IMR-90 (cell line): ENCODE data around the gene CGREF1. TPM values are rescaled to one million over a fixed set of nuclear protein-coding genes. Genes with fewer than 3 reads are reported as not detected.

Experiments
- ATAC-seq: fragments of 200-7000 bp; cut with Tn5 transposase; 2 replicates; pipeline ENCODE4 v1.9.1; 2020; ENCODE audit warnings: low read depth, mild to moderate bottlenecking, moderate library complexity
- BruUV-seq: library from RNA; stranded (reverse); fragments of 400-500 nt; replicated peaks from 2 replicates; lab custom pipeline; 2021; lab: Mats Ljungman, UMichigan
- CTCF ChIA-PET: fragments of 300-600 bp; formaldehyde crosslinking; extraction: SDS; loops from one replicate; lab custom pipeline; 2021; ENCODE audit warnings: antibody characterized with exemption; lab: Yijun Ruan, JAX
- POLR2A ChIA-PET: fragments of 300-600 bp; sonication (Branson Sonifier 250); formaldehyde crosslinking; loops from one replicate; lab custom pipeline; 2022; ENCODE audit warnings: antibody characterized with exemption; ENCODE audit not compliant: unreplicated experiment; lab: Charles Lee
- DNase-seq: peaks from one replicate; pipeline ENCODE4 v3.0.0; 2013
- H2AFZ ChIP-seq: replicated peaks from 2 replicates; pipeline ENCODE3; 2013; ENCODE audit warnings: low read length, mild to moderate bottlenecking; ENCODE audit not compliant: poor library complexity
- H2AK5ac ChIP-seq: 2 replicates; pipeline ENCODE4 v1.6.1; 2013; ENCODE audit warnings: low read depth, low read length, inconsistent platforms
- H2AK9ac ChIP-seq: replicated peaks from 2 replicates; pipeline ENCODE3; 2013; ENCODE audit warnings: mild to moderate bottlenecking, low read depth, low read length, moderate library complexity; ENCODE audit not compliant: poor library complexity
- H2BK120ac ChIP-seq: 2 replicates; pipeline ENCODE4 v1.6.1; 2013; ENCODE audit warnings: low read depth, low read length, inconsistent platforms
- H2BK15ac ChIP-seq: 3 replicates; pipeline ENCODE4 v1.6.1; 2013; ENCODE audit warnings: low read depth, low read length, inconsistent platforms
- H2BK20ac ChIP-seq: 2 replicates; pipeline ENCODE4 v1.6.1; 2013; ENCODE audit warnings: low read depth, mild to moderate bottlenecking, inconsistent platforms, low read length, moderate library complexity
- H2BK5ac ChIP-seq: 2 replicates; pipeline ENCODE4 v1.6.1; 2013; ENCODE audit warnings: mild to moderate bottlenecking, low read depth, low read length, inconsistent platforms; ENCODE audit not compliant: poor library complexity, severe bottlenecking
- H3K14ac ChIP-seq: replicated peaks from 2 replicates; pipeline ENCODE4 v1.6.1; 2013; ENCODE audit warnings: low read depth, low read length, inconsistent platforms
- H3K18ac ChIP-seq: 2 replicates; pipeline ENCODE4 v1.6.1; 2013; ENCODE audit warnings: low read depth, low read length, control low read depth
- H3K23ac ChIP-seq: 2 replicates; pipeline ENCODE4 v1.6.1; 2013; ENCODE audit warnings: low read depth, low read length, inconsistent platforms
- H3K27ac ChIP-seq: 2 replicates; pipeline ENCODE4 v1.5.1; 2013; ENCODE audit warnings: mild to moderate bottlenecking, control low read depth, low read length; ENCODE audit not compliant: insufficient read depth
- H3K27me3 ChIP-seq: 2 replicates; pipeline ENCODE4 v1.6.1; 2013; ENCODE audit warnings: low read length; ENCODE audit not compliant: control insufficient read depth, insufficient read depth
- H3K36me3 ChIP-seq: 2 replicates; pipeline ENCODE4 v1.6.1; 2013; ENCODE audit warnings: low read length, mixed read lengths; ENCODE audit not compliant: control insufficient read depth, insufficient read depth
- H3K4ac ChIP-seq: 2 replicates; pipeline ENCODE4 v1.6.1; 2013; ENCODE audit warnings: low read depth, low read length, inconsistent platforms
- H3K4me1 ChIP-seq: 2 replicates; pipeline ENCODE4 v1.6.1; 2013; ENCODE audit warnings: low read length, mixed read lengths; ENCODE audit not compliant: control insufficient read depth, insufficient read depth
- H3K4me2 ChIP-seq: 2 replicates; pipeline ENCODE4 v1.6.1; 2013; ENCODE audit warnings: low read depth, mild to moderate bottlenecking, control low read depth, low read length, moderate library complexity
- H3K4me3 ChIP-seq: 2 replicates; pipeline ENCODE4 v1.5.1; 2013; ENCODE audit warnings: low read depth, mild to moderate bottlenecking, control low read depth, low read length, moderate library complexity; ENCODE audit not compliant: insufficient read depth
- H3K56ac ChIP-seq: 2 replicates; pipeline ENCODE4 v1.6.1; 2013; ENCODE audit warnings: low read length, inconsistent platforms; ENCODE audit not compliant: insufficient read depth; ENCODE audit errors: extremely low read depth
- H3K79me1 ChIP-seq, 2 experiments: 2 replicates each; pipeline ENCODE4 v1.6.1; 2013; ENCODE audit warnings: low read length in 2 of 2, inconsistent platforms in 1 of 2, low read depth in 1 of 2
- H3K9ac ChIP-seq: 2 replicates; pipeline ENCODE4 v1.6.1; 2013; ENCODE audit warnings: low read depth, low read length, control low read depth
- H3K9me1 ChIP-seq: 2 replicates; pipeline ENCODE4 v1.6.1; 2013; ENCODE audit warnings: low read length, inconsistent platforms; ENCODE audit not compliant: insufficient read depth
- H3K9me3 ChIP-seq: 2 replicates; pipeline ENCODE4 v1.6.1; 2013; ENCODE audit warnings: low read length; ENCODE audit not compliant: control insufficient read depth, insufficient read depth
- H4K20me1 ChIP-seq: 2 replicates; pipeline ENCODE4 v1.6.1; 2013; ENCODE audit warnings: low read length, inconsistent platforms; ENCODE audit not compliant: insufficient read depth
- H4K5ac ChIP-seq: 2 replicates; pipeline ENCODE4 v1.6.1; 2013; ENCODE audit warnings: mild to moderate bottlenecking, low read depth, low read length, control low read depth
- H4K8ac ChIP-seq, 2 experiments: 2 replicates each; pipeline ENCODE4 v1.6.1; 2013; ENCODE audit warnings: low read depth in 2 of 2, low read length in 2 of 2, control low read depth in 1 of 2, inconsistent platforms in 1 of 2
- H4K91ac ChIP-seq: 2 replicates; pipeline ENCODE4 v1.6.1; 2013; ENCODE audit warnings: low read depth, low read length, inconsistent platforms; ENCODE audit not compliant: insufficient read depth
- BHLHE40 ChIP-seq: fragments of 150-350 bp; IDR thresholded peaks from 2 replicates; pipeline ENCODE4 v1.6.1; 2016; ENCODE audit warnings: mild to moderate bottlenecking, low read depth, low read length
- CEBPB ChIP-seq: IDR thresholded peaks from 2 replicates; pipeline ENCODE4 v1.6.1; 2012; ENCODE audit warnings: low read depth, low read length, improper control_type of control experiment
- CHD1 ChIP-seq: IDR thresholded peaks from 2 replicates; pipeline ENCODE4 v1.6.1; 2012; ENCODE audit warnings: low read depth, low read length, improper control_type of control experiment
- FOS ChIP-seq: fragments of 150-350 bp; IDR thresholded peaks from 2 replicates; pipeline ENCODE4 v1.6.1; 2016; ENCODE audit warnings: low read depth, low read length
- MAFK ChIP-seq: IDR thresholded peaks from 2 replicates; pipeline ENCODE4 v1.6.1; 2012; ENCODE audit warnings: low read depth, low read length, improper control_type of control experiment
- MXI1 ChIP-seq: IDR thresholded peaks from 2 replicates; pipeline ENCODE4 v1.6.1; 2012; ENCODE audit warnings: low read depth, mild to moderate bottlenecking, low read length, moderate library complexity, borderline replicate concordance
- NFE2L2 ChIP-seq: fragments of 150-350 bp; IDR thresholded peaks from 2 replicates; pipeline ENCODE4 v1.6.1; 2016; ENCODE audit warnings: low read depth, mild to moderate bottlenecking, low read length
- POLR2A ChIP-seq: IDR thresholded peaks from 2 replicates; pipeline ENCODE4 v1.6.1; 2012; ENCODE audit warnings: mild to moderate bottlenecking, low read depth, low read length
- RAD21 ChIP-seq: IDR thresholded peaks from 2 replicates; pipeline ENCODE4 v1.6.1; 2012; ENCODE audit warnings: low read length, improper control_type of control experiment
- RCOR1 ChIP-seq: IDR thresholded peaks from 2 replicates; pipeline ENCODE4 v1.6.1; 2012; ENCODE audit warnings: mild to moderate bottlenecking, low read length, improper control_type of control experiment; ENCODE audit not compliant: insufficient replicate concordance
- SMC3 ChIP-seq: fragments of 150-350 bp; IDR thresholded peaks from 2 replicates; pipeline ENCODE4 v1.6.1; 2016; ENCODE audit warnings: low read depth, mild to moderate bottlenecking, antibody characterized with exemption, low read length, moderate library complexity
- WGBS, 2 experiments: methylation state at CpG; one replicate each; pipeline versions ENCODE4 v1.1.5 to v1.1.7; 2013; ENCODE audit warnings: missing lambda C conversion rate in 2 of 2; ENCODE audit not compliant: insufficient read length in 1 of 2; ENCODE audit errors: extremely low coverage in 2 of 2; 5-methylcytosine and 5-hydroxymethylcytosine counted together
- dilution Hi-C: fragments of 300-500 bp; cut with HindIII; formaldehyde crosslinking; loops from one replicate; pipeline ENCODE4 v1.14.3; 2018; ENCODE audit warnings: low sequenced_read_pairs; ENCODE audit not compliant: unreplicated experiment
- in situ Hi-C: fragments of 300-500 bp; cut with MboI; formaldehyde crosslinking; loops from 3 replicates; pipeline ENCODE4 v1.14.3; 2019; ENCODE audit warnings: low sequenced_read_pairs, inconsistent platforms, mixed read lengths
- intact Hi-C: fragments of 100-400 bp; cut with micrococcal nuclease; formaldehyde crosslinking; loops from 2 replicates; pipeline ENCODE4 v1.10.0; 2022
- polyA plus RNA-seq, 3 experiments: library from polyadenylated mRNA; depleted of rRNA; stranded (reverse); fragments of >200 nt; gene quantifications; 2 replicates each; pipeline ENCODE4 v1.2.3, GENCODE V29; 2012; ENCODE audit warnings: low replicate concordance in 1 of 3
- total RNA-seq: library from RNA; depleted of rRNA; stranded (reverse); fragments of >200 nt; gene quantifications from 2 replicates; pipeline ENCODE4 v1.2.3, GENCODE V29; 2012
- TF ChIP-seq, protein P1 (sequence below): fragments of 150-350 bp; IDR thresholded peaks from 2 replicates; pipeline ENCODE4 v1.6.1; 2017; ENCODE audit warnings: mild to moderate bottlenecking, antibody characterized with exemption, low read length, low read depth
- TF ChIP-seq, protein P2 (sequence below): conservative IDR thresholded peaks from 2 replicates; pipeline ENCODE4 v1.5.1; 2012; ENCODE audit warnings: mild to moderate bottlenecking, low read depth, low read length, improper control_type of control experiment
- TF ChIP-seq, protein P3 (sequence below): fragments of 150-350 bp; IDR thresholded peaks from 2 replicates; pipeline ENCODE4 v1.6.1; 2016; ENCODE audit warnings: low read depth, mild to moderate bottlenecking, low read length, moderate library complexity, borderline replicate concordance

CGREF1 gene
- total and polyA plus RNA-seq, 2 of the 4 experiments (the other 2 are of a cell fraction) = 0.54 to 1.3 TPM

DNA sequence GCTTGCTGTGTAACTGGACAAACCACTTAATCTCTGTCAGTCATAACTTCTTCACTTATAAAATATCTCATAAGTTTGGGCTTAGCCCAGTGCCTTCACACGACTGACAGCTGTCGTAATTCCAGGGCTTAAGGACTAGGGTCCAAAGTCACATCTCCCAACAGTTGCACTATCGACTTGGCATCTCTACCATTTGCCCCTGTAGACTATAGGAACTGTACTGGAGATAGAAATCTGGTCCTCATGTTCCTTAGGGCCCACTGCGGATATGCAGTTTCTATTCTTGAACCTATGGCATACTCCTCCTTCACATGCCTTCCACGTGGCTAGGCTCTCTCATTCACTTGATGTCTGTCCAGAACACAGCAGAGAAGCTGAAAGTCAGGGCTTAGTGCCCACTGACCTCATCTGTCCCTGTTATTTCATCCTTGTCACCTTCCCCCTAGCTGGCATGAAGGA is 7.4 kb upstream of the CGREF1 start:
- no TSS peak for BruUV-seq
- Histone ChIP-seq H3K9ac (no peak overlapping the region), H4K20me1 (peaks cover 3% of the 10 kb centered on the region), H4K91ac (no peak overlapping the region), H3K4me3 (no peak overlapping the region), H3K9me3 (no peaks in the 10 kb centered on the region), H3K14ac (no peak overlapping the region), H2BK15ac (no peak overlapping the region), H3K36me3 (peaks cover 17% of the 10 kb centered on the region; the same call in 1 of the 2 replicates), H3K56ac (no peak overlapping the region), H2AFZ (no peak overlapping the region), H2AK5ac (no peak overlapping the region), H3K9me1 (0 out of 2 replicates have a peak, but pooled peaks cover 4% of the 10 kb centered on the region), H2AK9ac (no peak overlapping the region), H3K27me3 (peaks cover 25% of the 10 kb centered on the region), H4K8ac (no peak overlapping the region), H3K4ac (no peak overlapping the region), H4K5ac (no peak overlapping the region), H2BK5ac (no peak overlapping the region), H3K18ac (no peak overlapping the region), H3K79me1 (no peaks in the 10 kb centered on the region), H3K23ac (no peak overlapping the region), H3K4me2 (no peak overlapping the region), H2BK20ac (no peak overlapping the region), H3K4me1 (peaks cover 1% of the 10 kb centered on the region; the same call in 1 of the 2 replicates), H2BK120ac (no peak overlapping the region), H3K27ac (no peak overlapping the region)
- dilution Hi-C loops = no loop called here
- TF ChIP-seq RCOR1 = no peak
- no peak for TF ChIP-seq POLR2A
- TF ChIP-seq FOS = no peak
- TF ChIP-seq, protein P1, sequence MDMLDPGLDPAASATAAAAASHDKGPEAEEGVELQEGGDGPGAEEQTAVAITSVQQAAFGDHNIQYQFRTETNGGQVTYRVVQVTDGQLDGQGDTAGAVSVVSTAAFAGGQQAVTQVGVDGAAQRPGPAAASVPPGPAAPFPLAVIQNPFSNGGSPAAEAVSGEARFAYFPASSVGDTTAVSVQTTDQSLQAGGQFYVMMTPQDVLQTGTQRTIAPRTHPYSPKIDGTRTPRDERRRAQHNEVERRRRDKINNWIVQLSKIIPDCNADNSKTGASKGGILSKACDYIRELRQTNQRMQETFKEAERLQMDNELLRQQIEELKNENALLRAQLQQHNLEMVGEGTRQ = no peak
- TF ChIP-seq, protein P2, sequence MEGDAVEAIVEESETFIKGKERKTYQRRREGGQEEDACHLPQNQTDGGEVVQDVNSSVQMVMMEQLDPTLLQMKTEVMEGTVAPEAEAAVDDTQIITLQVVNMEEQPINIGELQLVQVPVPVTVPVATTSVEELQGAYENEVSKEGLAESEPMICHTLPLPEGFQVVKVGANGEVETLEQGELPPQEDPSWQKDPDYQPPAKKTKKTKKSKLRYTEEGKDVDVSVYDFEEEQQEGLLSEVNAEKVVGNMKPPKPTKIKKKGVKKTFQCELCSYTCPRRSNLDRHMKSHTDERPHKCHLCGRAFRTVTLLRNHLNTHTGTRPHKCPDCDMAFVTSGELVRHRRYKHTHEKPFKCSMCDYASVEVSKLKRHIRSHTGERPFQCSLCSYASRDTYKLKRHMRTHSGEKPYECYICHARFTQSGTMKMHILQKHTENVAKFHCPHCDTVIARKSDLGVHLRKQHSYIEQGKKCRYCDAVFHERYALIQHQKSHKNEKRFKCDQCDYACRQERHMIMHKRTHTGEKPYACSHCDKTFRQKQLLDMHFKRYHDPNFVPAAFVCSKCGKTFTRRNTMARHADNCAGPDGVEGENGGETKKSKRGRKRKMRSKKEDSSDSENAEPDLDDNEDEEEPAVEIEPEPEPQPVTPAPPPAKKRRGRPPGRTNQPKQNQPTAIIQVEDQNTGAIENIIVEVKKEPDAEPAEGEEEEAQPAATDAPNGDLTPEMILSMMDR = no peak
- no peak for TF ChIP-seq NFE2L2
- TF ChIP-seq RAD21 = no peak
- TF ChIP-seq BHLHE40 = no peak
- TF ChIP-seq CEBPB = no peak
- TF ChIP-seq MXI1 = no peak
- TF ChIP-seq MAFK = no peak
- TF ChIP-seq SMC3 = no peak
- TF ChIP-seq, protein P3, sequence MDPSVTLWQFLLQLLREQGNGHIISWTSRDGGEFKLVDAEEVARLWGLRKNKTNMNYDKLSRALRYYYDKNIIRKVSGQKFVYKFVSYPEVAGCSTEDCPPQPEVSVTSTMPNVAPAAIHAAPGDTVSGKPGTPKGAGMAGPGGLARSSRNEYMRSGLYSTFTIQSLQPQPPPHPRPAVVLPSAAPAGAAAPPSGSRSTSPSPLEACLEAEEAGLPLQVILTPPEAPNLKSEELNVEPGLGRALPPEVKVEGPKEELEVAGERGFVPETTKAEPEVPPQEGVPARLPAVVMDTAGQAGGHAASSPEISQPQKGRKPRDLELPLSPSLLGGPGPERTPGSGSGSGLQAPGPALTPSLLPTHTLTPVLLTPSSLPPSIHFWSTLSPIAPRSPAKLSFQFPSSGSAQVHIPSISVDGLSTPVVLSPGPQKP = no peak
- TF ChIP-seq CHD1 = no peak
- POLR2A ChIA-PET = no interaction called here
- WGBS, 2 experiments = no CpG with 5 or more reads among the region's 5 CpGs
- no peak for ATAC-seq
- DNase-seq = no peak
- CTCF ChIA-PET = interaction anchor here (0.7 kb wide), 1 partner anchor 7 kb away, joined by 4 read pairs; no protein-coding TSS in a partner anchor
- intact Hi-C loops = no loop called here
- in situ Hi-C loops = no loop called here
